Testis (tissue), 2 donors: ENCODE results near the gene SSH3.

ENCODE experiments used
- POLR2A ChIP-seq: fragments of 450-650 bp; IDR thresholded peaks from one replicate; pipeline ENCODE4 v1.6.1; 2017; ENCODE audit warnings: antibody characterized with exemption, mild to moderate bottlenecking, moderate library complexity
- TF ChIP-seq, protein P1 (sequence below), 3 experiments: fragments of 450-650 bp in 2 of 3; fragments of 200-600 bp in 1 of 3; sonication (generic) in 1 of 3; IDR thresholded peaks; one replicate each; pipeline ENCODE4 v1.5.1; 2016 to 2019; ENCODE audit warnings: antibody characterized with exemption in 3 of 3, mild to moderate bottlenecking in 2 of 3, moderate library complexity in 1 of 3

DNA sequence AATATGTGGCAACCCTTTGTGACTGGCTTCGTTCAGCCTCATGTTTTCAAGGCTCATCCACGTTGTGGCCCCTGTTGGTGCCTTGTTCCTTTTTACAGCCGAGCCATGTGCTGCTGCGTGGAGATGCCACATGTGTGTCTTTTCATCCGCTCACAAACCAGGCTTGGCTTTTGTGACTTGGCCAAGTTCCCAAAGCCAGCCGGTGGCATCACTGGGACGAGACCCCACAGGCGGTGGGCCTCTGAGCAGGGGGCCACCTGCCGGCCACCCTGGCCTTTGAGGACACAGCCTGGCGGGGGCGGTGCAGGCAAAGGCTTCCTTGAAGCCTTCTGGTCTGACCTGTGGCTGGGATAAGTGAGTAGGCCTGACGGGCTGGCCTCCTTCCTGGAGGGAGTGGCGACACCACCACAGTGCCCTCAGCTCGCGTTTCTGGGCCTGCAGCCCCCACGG, 26.5 kb upstream of the SSH3 start:
- TF ChIP-seq, protein P1, sequence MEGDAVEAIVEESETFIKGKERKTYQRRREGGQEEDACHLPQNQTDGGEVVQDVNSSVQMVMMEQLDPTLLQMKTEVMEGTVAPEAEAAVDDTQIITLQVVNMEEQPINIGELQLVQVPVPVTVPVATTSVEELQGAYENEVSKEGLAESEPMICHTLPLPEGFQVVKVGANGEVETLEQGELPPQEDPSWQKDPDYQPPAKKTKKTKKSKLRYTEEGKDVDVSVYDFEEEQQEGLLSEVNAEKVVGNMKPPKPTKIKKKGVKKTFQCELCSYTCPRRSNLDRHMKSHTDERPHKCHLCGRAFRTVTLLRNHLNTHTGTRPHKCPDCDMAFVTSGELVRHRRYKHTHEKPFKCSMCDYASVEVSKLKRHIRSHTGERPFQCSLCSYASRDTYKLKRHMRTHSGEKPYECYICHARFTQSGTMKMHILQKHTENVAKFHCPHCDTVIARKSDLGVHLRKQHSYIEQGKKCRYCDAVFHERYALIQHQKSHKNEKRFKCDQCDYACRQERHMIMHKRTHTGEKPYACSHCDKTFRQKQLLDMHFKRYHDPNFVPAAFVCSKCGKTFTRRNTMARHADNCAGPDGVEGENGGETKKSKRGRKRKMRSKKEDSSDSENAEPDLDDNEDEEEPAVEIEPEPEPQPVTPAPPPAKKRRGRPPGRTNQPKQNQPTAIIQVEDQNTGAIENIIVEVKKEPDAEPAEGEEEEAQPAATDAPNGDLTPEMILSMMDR (IDR thresholded peaks at IDR 0.05) = no peak
- TF ChIP-seq POLR2A = no peak
